ENCODE measurements around the gene PIKFYVE. TPM values are rescaled to one million over a fixed set of nuclear protein-coding genes. Genes with fewer than 3 reads are reported as not detected.

Gene PIKFYVE
- total RNA-seq, 1 donor from 2014 or later, result 46.8 TPM

DNA sequence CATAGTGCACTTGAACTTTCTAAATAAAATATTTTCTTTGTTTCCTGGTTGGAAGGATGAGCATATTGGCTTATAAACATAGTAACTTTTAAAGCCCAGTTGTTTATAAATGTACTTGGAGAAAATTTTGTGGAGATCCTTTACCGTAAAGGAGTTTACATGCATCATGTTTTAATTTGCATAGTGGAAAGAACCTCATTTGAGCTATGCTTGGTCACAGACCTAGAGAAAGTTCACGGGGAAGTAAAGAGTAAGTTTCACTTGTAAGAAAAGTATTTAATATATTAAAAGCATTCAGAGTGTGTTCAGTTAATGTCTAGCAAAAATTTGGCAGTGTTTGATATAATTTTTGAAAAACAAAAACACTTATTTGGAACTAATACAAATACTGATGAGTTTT lies 45.3 kb downstream of the PIKFYVE start:
- Mint-ChIP-seq H3K27ac (ENCODE audit: unreplicated experiment) (no peak overlapping the region), H3K27me3 (ENCODE audit: unreplicated experiment) (no peaks in the 10 kb centered on the region), H3K9me3 (ENCODE audit: unreplicated experiment) (no peaks in the 10 kb centered on the region), H3K4me1 (ENCODE audit: low read depth, unreplicated experiment) (no peaks in the 10 kb centered on the region), H3K4me3 (ENCODE audit: unreplicated experiment) (no peak overlapping the region), H3K36me3 (ENCODE audit: unreplicated experiment) (peaks cover 5% of the 10 kb centered on the region)
- TF ChIP-seq, protein P1, sequence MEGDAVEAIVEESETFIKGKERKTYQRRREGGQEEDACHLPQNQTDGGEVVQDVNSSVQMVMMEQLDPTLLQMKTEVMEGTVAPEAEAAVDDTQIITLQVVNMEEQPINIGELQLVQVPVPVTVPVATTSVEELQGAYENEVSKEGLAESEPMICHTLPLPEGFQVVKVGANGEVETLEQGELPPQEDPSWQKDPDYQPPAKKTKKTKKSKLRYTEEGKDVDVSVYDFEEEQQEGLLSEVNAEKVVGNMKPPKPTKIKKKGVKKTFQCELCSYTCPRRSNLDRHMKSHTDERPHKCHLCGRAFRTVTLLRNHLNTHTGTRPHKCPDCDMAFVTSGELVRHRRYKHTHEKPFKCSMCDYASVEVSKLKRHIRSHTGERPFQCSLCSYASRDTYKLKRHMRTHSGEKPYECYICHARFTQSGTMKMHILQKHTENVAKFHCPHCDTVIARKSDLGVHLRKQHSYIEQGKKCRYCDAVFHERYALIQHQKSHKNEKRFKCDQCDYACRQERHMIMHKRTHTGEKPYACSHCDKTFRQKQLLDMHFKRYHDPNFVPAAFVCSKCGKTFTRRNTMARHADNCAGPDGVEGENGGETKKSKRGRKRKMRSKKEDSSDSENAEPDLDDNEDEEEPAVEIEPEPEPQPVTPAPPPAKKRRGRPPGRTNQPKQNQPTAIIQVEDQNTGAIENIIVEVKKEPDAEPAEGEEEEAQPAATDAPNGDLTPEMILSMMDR (IDR thresholded peaks at IDR 0.05; ENCODE audit: partially characterized antibody, unreplicated experiment), result no peak
- no peak for DNase-seq

DNA sequence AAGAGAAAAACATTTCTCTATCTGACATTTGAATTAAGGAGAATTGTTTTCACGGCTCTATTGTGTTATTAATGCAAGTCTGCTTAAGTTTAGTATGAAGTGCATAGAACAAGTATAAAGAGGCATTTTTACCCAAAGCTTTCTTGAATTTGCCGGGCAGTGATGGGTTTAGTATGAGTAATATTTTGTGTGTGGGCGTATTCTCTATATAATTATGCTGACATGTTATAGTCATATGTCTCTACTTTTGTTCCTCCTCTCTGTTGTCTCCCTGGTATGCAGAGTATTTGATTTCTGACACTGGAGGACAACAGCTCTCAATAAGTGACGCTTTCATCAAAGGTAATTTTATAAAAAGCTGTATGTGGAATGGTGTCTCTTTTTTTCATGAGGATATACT lies 45.9 kb downstream of the PIKFYVE start:
- Mint-ChIP-seq H3K27me3 (ENCODE audit: unreplicated experiment) (no peaks in the 10 kb centered on the region), H3K36me3 (ENCODE audit: unreplicated experiment) (peaks cover 5% of the 10 kb centered on the region), H3K9me3 (ENCODE audit: unreplicated experiment) (no peaks in the 10 kb centered on the region), H3K27ac (ENCODE audit: unreplicated experiment) (no peak overlapping the region), H3K4me1 (ENCODE audit: low read depth, unreplicated experiment) (no peaks in the 10 kb centered on the region), H3K4me3 (ENCODE audit: unreplicated experiment) (no peak overlapping the region)
- TF ChIP-seq, protein P1 (IDR thresholded peaks at IDR 0.05; ENCODE audit: partially characterized antibody, unreplicated experiment), result no peak
- DNase-seq, result no peak

DNA sequence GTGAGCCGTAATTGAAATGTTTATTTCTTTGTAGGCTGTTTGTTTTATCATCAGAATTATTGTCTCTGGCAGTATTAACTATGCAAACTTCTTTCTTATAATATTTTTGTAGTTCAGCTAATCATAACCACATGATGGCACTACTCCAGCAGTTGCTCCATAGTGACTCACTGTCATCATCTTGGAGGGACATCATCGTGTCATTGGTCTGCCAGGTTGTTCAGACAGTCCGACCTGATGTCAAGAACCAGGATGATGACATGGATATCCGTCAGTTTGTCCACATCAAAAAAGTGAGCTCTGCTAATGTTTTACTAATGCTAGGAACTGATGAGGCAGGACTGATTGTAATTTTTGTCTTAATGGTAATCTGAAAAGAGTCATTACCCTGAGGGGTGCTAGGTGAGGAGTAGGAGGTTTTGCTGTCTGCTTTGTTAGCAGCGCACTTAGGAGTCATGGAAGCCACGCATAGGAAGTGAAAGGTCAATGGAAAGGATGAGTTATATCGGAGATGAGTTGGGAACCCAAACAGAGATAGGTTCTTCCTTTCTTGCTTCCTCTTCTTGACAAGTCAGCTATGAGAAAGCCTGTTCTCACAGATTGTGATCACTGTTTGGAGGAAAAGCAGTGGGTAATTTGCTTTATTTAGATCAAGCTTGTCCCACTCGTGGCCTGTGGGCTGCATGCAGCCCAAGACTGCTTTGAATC lies 49.2 kb downstream of the PIKFYVE start:
- Mint-ChIP-seq H3K27me3 (ENCODE audit: unreplicated experiment) (no peaks in the 10 kb centered on the region), H3K4me3 (ENCODE audit: unreplicated experiment) (no peak overlapping the region), H3K36me3 (ENCODE audit: unreplicated experiment) (peaks cover 5% of the 10 kb centered on the region), H3K4me1 (ENCODE audit: low read depth, unreplicated experiment) (no peaks in the 10 kb centered on the region), H3K9me3 (ENCODE audit: unreplicated experiment) (no peaks in the 10 kb centered on the region), H3K27ac (ENCODE audit: unreplicated experiment) (no peak overlapping the region)
- no peak for DNase-seq
- TF ChIP-seq, protein P1 (IDR thresholded peaks at IDR 0.05; ENCODE audit: partially characterized antibody, unreplicated experiment), result no peak

DNA sequence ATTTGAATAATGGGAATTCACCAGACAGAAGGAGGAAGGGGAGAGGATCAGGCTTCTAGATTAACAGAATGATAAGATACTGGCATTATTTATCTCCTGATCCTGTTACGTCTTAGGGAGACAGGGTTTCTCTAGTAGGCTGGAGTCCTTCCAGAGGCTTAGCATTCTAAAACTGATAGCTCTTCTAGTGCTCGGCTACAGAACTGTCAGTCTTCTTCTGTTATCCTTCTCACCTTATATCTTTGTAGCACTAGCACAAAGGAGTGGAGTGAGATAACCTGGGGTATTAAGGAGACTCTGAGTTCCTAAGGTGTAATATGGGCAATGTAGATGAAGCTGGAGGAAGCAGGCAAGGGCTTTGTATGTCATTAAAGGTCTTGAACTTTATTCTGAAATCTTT lies 52.1 kb downstream of the PIKFYVE start:
- H3K4me1 Mint-ChIP-seq (ENCODE audit: low read depth, unreplicated experiment), result peaks cover 5% of the 10 kb centered on the region
- H3K4me3 Mint-ChIP-seq (ENCODE audit: unreplicated experiment), result no peak overlapping the region
- H3K27me3 Mint-ChIP-seq (ENCODE audit: unreplicated experiment), result no peaks in the 10 kb centered on the region
- peaks cover 5% of the 10 kb centered on the region for H3K36me3 Mint-ChIP-seq (ENCODE audit: unreplicated experiment)
- no peaks in the 10 kb centered on the region for H3K9me3 Mint-ChIP-seq (ENCODE audit: unreplicated experiment)
- no peak overlapping the region for H3K27ac Mint-ChIP-seq (ENCODE audit: unreplicated experiment)
- no peak for DNase-seq
- TF ChIP-seq, protein P1 (IDR thresholded peaks at IDR 0.05; ENCODE audit: partially characterized antibody, unreplicated experiment), result no peak

DNA sequence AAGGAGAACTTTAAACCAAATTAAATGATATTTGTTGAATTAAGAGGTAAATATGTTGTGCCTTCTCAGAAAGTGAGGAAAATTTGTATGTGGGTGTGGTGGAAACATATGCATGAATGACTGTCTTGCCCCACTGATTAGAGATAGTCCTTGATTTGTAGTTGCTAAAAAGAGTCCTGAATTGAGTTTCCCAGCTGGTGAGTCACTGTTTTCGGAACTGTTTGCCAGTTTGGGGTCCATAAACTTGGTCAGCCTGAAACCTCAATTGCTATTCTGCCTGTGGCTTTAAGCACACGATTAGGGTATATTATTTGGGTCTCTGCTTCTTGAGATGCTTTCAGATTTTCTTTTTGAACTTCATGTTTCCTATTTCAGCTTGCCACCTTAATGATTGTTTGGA lies 53.3 kb downstream of the PIKFYVE start:
- H3K4me3 Mint-ChIP-seq (ENCODE audit: unreplicated experiment), result no peak overlapping the region
- peaks cover 5% of the 10 kb centered on the region for H3K4me1 Mint-ChIP-seq (ENCODE audit: low read depth, unreplicated experiment)
- H3K9me3 Mint-ChIP-seq (ENCODE audit: unreplicated experiment), result no peaks in the 10 kb centered on the region
- H3K36me3 Mint-ChIP-seq (ENCODE audit: unreplicated experiment), result peaks cover 5% of the 10 kb centered on the region
- H3K27ac Mint-ChIP-seq (ENCODE audit: unreplicated experiment), result no peak overlapping the region
- no peak for DNase-seq
- no peaks in the 10 kb centered on the region for H3K27me3 Mint-ChIP-seq (ENCODE audit: unreplicated experiment)
- TF ChIP-seq, protein P1 (IDR thresholded peaks at IDR 0.05; ENCODE audit: partially characterized antibody, unreplicated experiment), result no peak

Measured in glutamatergic neuron (in vitro differentiated cells).